GM12878 (cell line): ENCODE data around the gene BICRA.
"Not testable (repeated sequence)": the region's sequence is repeated elsewhere in the genome, so short reads cannot be mapped to it uniquely, and the experiment has no call there.

Source experiments
- BACH1 ChIP-seq: fragments of 450-650 bp; IDR thresholded peaks from 2 replicates; pipeline ENCODE4 v1.6.1; 2017; ENCODE audit warnings: mild to moderate bottlenecking, borderline replicate concordance
- CBX3 ChIP-seq: fragments of 200-600 bp; sonication (generic); IDR thresholded peaks from 2 replicates; pipeline ENCODE4 v1.6.1; 2016; ENCODE audit warnings: low read depth, borderline replicate concordance
- CBX5 ChIP-seq: sonication (generic); IDR thresholded peaks from 2 replicates; pipeline ENCODE4 v1.6.1; 2016; ENCODE audit warnings: low read depth, moderate library complexity, mild to moderate bottlenecking, inconsistent platforms
- CTCF ChIP-seq, 3 experiments: IDR thresholded peaks in 2 of 3; conservative IDR thresholded peaks in 1 of 3; 2 replicates each; pipeline ENCODE4 v1.5.1; 2011; ENCODE audit warnings: low read depth in 3 of 3, low read length in 3 of 3, mild to moderate bottlenecking in 3 of 3, control low read depth in 2 of 3, moderate library complexity in 2 of 3, inconsistent platforms in 1 of 3, mixed read lengths in 1 of 3; ENCODE audit not compliant: control insufficient read depth in 2 of 3, insufficient read depth in 1 of 3; ENCODE audit errors: extremely low read depth in 1 of 3
- EGR1 ChIP-seq, 2 experiments: IDR thresholded peaks; 1 replicate in 1 of 2; 2 replicates in 1 of 2; pipeline ENCODE4 v1.6.1; 2011 to 2012; ENCODE audit warnings: low read depth in 2 of 2, low read length in 2 of 2, borderline replicate concordance in 1 of 2, mild to moderate bottlenecking in 1 of 2, moderate library complexity in 1 of 2
- POLR2A ChIP-seq: IDR thresholded peaks from 2 replicates; pipeline ENCODE4 v1.6.1; 2011; ENCODE audit warnings: low read depth, mild to moderate bottlenecking, low read length
- POLR2AphosphoS2 ChIP-seq: IDR thresholded peaks from 2 replicates; pipeline ENCODE4 v1.6.1; 2011; ENCODE audit warnings: low read depth, mild to moderate bottlenecking, low read length, improper control_type of control experiment, moderate library complexity
- POLR2AphosphoS5 ChIP-seq: IDR thresholded peaks from 2 replicates; pipeline ENCODE4 v1.6.1; 2011; ENCODE audit warnings: mild to moderate bottlenecking, low read length, inconsistent platforms
- SMARCA5 ChIP-seq: fragments of 450-650 bp; IDR thresholded peaks from 2 replicates; pipeline ENCODE4 v1.6.1; 2017; ENCODE audit warnings: mild to moderate bottlenecking
- SREBF2 ChIP-seq: IDR thresholded peaks from 2 replicates; pipeline ENCODE4 v1.6.1; 2012; ENCODE audit warnings: mild to moderate bottlenecking, low read length
- TF ChIP-seq, protein P1 (sequence below): IDR thresholded peaks from 2 replicates; pipeline ENCODE4 v1.6.1; 2011; ENCODE audit warnings: mild to moderate bottlenecking, low read depth, low read length, moderate library complexity; ENCODE audit not compliant: insufficient replicate concordance
- TF ChIP-seq, protein P2 (sequence below): IDR thresholded peaks from 2 replicates; pipeline ENCODE4 v1.6.1; 2011; ENCODE audit warnings: borderline replicate concordance, low read depth, mild to moderate bottlenecking, moderate library complexity, low read length; ENCODE audit not compliant: insufficient read depth, poor library complexity, severe bottlenecking

GRCh38 chr19:47746129-47746528 is 137.2 kb downstream of the BICRA start:
- TF ChIP-seq, protein P1, sequence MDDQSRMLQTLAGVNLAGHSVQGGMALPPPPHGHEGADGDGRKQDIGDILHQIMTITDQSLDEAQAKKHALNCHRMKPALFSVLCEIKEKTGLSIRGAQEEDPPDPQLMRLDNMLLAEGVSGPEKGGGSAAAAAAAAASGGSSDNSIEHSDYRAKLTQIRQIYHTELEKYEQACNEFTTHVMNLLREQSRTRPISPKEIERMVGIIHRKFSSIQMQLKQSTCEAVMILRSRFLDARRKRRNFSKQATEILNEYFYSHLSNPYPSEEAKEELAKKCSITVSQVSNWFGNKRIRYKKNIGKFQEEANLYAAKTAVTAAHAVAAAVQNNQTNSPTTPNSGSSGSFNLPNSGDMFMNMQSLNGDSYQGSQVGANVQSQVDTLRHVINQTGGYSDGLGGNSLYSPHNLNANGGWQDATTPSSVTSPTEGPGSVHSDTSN, result not testable (repeated sequence)
- TF ChIP-seq, protein P2, sequence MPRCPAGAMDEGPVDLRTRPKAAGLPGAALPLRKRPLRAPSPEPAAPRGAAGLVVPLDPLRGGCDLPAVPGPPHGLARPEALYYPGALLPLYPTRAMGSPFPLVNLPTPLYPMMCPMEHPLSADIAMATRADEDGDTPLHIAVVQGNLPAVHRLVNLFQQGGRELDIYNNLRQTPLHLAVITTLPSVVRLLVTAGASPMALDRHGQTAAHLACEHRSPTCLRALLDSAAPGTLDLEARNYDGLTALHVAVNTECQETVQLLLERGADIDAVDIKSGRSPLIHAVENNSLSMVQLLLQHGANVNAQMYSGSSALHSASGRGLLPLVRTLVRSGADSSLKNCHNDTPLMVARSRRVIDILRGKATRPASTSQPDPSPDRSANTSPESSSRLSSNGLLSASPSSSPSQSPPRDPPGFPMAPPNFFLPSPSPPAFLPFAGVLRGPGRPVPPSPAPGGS, result not testable (repeated sequence)
- TF ChIP-seq POLR2A; CTCF (IDR thresholded peaks at IDR 0.05 in 2 of 3, conservative IDR thresholded peaks at IDR 0.05 in 1 of 3; ENCODE audit: control insufficient read depth in 2 of 3, extremely low read depth in 1 of 3, insufficient read depth in 1 of 3, low read depth in 3 of 3, low read length in 3 of 3); SREBF2; CBX5; BACH1; POLR2AphosphoS2; EGR1 (IDR thresholded peaks at IDR 0.05; ENCODE audit: borderline replicate concordance in 1 of 2, low read depth in 2 of 2, low read length in 2 of 2); SMARCA5; POLR2AphosphoS5; CBX3: not testable (repeated sequence)
